ENCODE measurements around the gene CATSPERD. TPM values are rescaled to one million over a fixed set of nuclear protein-coding genes. Genes with fewer than 3 reads are reported as not detected.

Gene CATSPERD
- total and polyA plus RNA-seq, 2 of the 4 experiments (the other 2 are of a cell fraction), result not detected

DNA sequence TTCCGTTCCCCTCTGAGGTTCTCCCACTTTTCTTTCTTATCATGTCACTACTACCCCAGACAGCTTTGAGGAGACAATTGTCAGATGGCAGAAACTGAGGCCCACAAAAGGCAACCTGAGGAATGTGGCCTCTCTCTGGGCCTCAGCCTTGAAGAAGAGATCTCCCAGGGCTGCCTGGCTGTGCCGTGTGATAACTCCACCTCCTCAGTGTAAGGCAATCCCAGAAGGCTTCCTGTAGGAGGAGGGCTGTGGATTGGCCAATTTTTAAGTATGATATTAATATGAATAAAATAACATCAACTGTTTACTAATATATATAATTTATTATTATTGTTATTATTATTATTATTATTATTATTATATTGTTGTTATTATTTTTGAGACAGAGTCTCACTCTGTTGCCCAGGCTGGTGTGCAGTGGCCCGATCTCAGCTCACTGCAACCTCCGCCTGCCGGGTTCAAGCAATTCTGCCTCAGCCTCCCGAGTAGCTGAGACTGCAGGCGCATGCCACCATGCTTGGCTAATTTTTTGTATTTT lies 75.0 kb downstream of the CATSPERD start:
- no peak overlapping the region for H2AK5ac ChIP-seq (ENCODE audit: low read depth, low read length)
- no peak overlapping the region for H2BK5ac ChIP-seq (ENCODE audit: low read depth, low read length, poor library complexity, severe bottlenecking)
- H3K4ac ChIP-seq (ENCODE audit: low read depth, low read length), result no peak overlapping the region
- H4K20me1 ChIP-seq (ENCODE audit: insufficient read depth, low read length), result no peaks in the 10 kb centered on the region
- no peak for TF ChIP-seq NFE2L2 (IDR thresholded peaks at IDR 0.05; ENCODE audit: low read depth, low read length)
- TF ChIP-seq CHD1 (IDR thresholded peaks at IDR 0.05; ENCODE audit: low read depth, low read length), result no peak
- no peak for TF ChIP-seq MAFK (IDR thresholded peaks at IDR 0.05; ENCODE audit: low read depth, low read length)
- no peak for TF ChIP-seq FOS (IDR thresholded peaks at IDR 0.05; ENCODE audit: low read depth, low read length)
- TF ChIP-seq, protein P1, sequence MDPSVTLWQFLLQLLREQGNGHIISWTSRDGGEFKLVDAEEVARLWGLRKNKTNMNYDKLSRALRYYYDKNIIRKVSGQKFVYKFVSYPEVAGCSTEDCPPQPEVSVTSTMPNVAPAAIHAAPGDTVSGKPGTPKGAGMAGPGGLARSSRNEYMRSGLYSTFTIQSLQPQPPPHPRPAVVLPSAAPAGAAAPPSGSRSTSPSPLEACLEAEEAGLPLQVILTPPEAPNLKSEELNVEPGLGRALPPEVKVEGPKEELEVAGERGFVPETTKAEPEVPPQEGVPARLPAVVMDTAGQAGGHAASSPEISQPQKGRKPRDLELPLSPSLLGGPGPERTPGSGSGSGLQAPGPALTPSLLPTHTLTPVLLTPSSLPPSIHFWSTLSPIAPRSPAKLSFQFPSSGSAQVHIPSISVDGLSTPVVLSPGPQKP (IDR thresholded peaks at IDR 0.05; ENCODE audit: borderline replicate concordance, low read depth, low read length), result no peak
- no peak for TF ChIP-seq SMC3 (IDR thresholded peaks at IDR 0.05; ENCODE audit: low read depth, low read length)
- no peak for TF ChIP-seq MXI1 (IDR thresholded peaks at IDR 0.05; ENCODE audit: borderline replicate concordance, low read depth, low read length)
- TF ChIP-seq RAD21 (IDR thresholded peaks at IDR 0.05; ENCODE audit: low read length), result no peak
- TF ChIP-seq MAZ (IDR thresholded peaks at IDR 0.05; ENCODE audit: borderline replicate concordance, low read depth, low read length), result no peak
- TF ChIP-seq RFX5 (IDR thresholded peaks at IDR 0.05; ENCODE audit: low read depth, low read length), result no peak
- TF ChIP-seq, protein P2, sequence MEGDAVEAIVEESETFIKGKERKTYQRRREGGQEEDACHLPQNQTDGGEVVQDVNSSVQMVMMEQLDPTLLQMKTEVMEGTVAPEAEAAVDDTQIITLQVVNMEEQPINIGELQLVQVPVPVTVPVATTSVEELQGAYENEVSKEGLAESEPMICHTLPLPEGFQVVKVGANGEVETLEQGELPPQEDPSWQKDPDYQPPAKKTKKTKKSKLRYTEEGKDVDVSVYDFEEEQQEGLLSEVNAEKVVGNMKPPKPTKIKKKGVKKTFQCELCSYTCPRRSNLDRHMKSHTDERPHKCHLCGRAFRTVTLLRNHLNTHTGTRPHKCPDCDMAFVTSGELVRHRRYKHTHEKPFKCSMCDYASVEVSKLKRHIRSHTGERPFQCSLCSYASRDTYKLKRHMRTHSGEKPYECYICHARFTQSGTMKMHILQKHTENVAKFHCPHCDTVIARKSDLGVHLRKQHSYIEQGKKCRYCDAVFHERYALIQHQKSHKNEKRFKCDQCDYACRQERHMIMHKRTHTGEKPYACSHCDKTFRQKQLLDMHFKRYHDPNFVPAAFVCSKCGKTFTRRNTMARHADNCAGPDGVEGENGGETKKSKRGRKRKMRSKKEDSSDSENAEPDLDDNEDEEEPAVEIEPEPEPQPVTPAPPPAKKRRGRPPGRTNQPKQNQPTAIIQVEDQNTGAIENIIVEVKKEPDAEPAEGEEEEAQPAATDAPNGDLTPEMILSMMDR (conservative IDR thresholded peaks at IDR 0.05; ENCODE audit: low read depth, low read length), result no peak
- TF ChIP-seq, protein P3, sequence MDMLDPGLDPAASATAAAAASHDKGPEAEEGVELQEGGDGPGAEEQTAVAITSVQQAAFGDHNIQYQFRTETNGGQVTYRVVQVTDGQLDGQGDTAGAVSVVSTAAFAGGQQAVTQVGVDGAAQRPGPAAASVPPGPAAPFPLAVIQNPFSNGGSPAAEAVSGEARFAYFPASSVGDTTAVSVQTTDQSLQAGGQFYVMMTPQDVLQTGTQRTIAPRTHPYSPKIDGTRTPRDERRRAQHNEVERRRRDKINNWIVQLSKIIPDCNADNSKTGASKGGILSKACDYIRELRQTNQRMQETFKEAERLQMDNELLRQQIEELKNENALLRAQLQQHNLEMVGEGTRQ (IDR thresholded peaks at IDR 0.05; ENCODE audit: low read depth, low read length), result no peak
- TF ChIP-seq BHLHE40 (IDR thresholded peaks at IDR 0.05; ENCODE audit: low read depth, low read length), result no peak
- TF ChIP-seq POLR2A (IDR thresholded peaks at IDR 0.05; ENCODE audit: low read depth, low read length), result no peak
- no peak for TF ChIP-seq CEBPB (IDR thresholded peaks at IDR 0.05; ENCODE audit: low read depth, low read length)
- no peak for TF ChIP-seq RCOR1 (IDR thresholded peaks at IDR 0.05; ENCODE audit: insufficient replicate concordance, low read length)
- no peak overlapping the region for H2AK9ac ChIP-seq (replicated peaks; ENCODE audit: low read depth, low read length, poor library complexity)
- intact Hi-C loops (cut with micrococcal nuclease) (loop anchor here (10.0 kb wide), 1 partner anchor 659 kb away; the partner anchor contains the start of gene SLC25A23), in situ Hi-C loops (cut with MboI; ENCODE audit: low sequenced_read_pairs) (no loop called here), dilution Hi-C loops (cut with HindIII; ENCODE audit: low sequenced_read_pairs, unreplicated experiment) (no loop called here)
- no peak overlapping the region for H3K23ac ChIP-seq (ENCODE audit: low read depth, low read length)
- peaks cover 11% of the 10 kb centered on the region; the same call in 1 of the 2 replicates for H3K27me3 ChIP-seq (ENCODE audit: control insufficient read depth, insufficient read depth, low read length)
- CTCF ChIA-PET, result interaction anchor here (2.6 kb wide), 1 partner anchor 8 kb away, joined by 8 read pairs; no protein-coding TSS in a partner anchor
- BruUV-seq (replicated peaks), result no TSS peak
- WGBS, 2 experiments (ENCODE audit: extremely low coverage in 2 of 2, insufficient read length in 1 of 2), result 92% methylated on average over 4 of the region's 7 CpGs; no CpG with 5 or more reads in 1 of the 2 experiments
- H4K8ac ChIP-seq (ENCODE audit: low read depth in 2 of 2, low read length in 2 of 2), result no peak overlapping the region
- H3K9me1 ChIP-seq (ENCODE audit: insufficient read depth, low read length), result no peaks in the 10 kb centered on the region
- H3K36me3 ChIP-seq (ENCODE audit: control insufficient read depth, insufficient read depth, low read length), result no peaks in the 10 kb centered on the region
- H3K27ac ChIP-seq (ENCODE audit: insufficient read depth, low read length), result no peak overlapping the region
- H2BK120ac ChIP-seq (ENCODE audit: low read depth, low read length), result no peak overlapping the region
- ATAC-seq (ENCODE audit: low read depth) (no peak), DNase-seq (no peak)
- H3K79me1 ChIP-seq (ENCODE audit: low read depth in 1 of 2, low read length in 2 of 2), result no peaks in the 10 kb centered on the region; a peak in 1 of 4 replicates
- no peak overlapping the region for H3K4me3 ChIP-seq (ENCODE audit: insufficient read depth, low read depth, low read length)
- H3K4me2 ChIP-seq (ENCODE audit: low read depth, low read length), result no peak overlapping the region
- POLR2A ChIA-PET (ENCODE audit: unreplicated experiment), result no interaction called here
- no peak overlapping the region for H3K56ac ChIP-seq (ENCODE audit: extremely low read depth, insufficient read depth, low read length)
- H3K9me3 ChIP-seq (ENCODE audit: control insufficient read depth, insufficient read depth, low read length), result no peaks in the 10 kb centered on the region
- no peak overlapping the region for H2BK20ac ChIP-seq (ENCODE audit: low read depth, low read length)
- no peak overlapping the region for H3K18ac ChIP-seq (ENCODE audit: low read depth, low read length)
- no peak overlapping the region for H2BK15ac ChIP-seq (ENCODE audit: low read depth, low read length)
- H4K5ac ChIP-seq (ENCODE audit: low read depth, low read length), result no peak overlapping the region
- no peak overlapping the region for H2AFZ ChIP-seq (replicated peaks; ENCODE audit: low read length, poor library complexity)
- no peak overlapping the region for H3K14ac ChIP-seq (replicated peaks; ENCODE audit: low read depth, low read length)
- no peaks in the 10 kb centered on the region; the same call in 1 of the 2 replicates for H3K4me1 ChIP-seq (ENCODE audit: control insufficient read depth, insufficient read depth, low read length)
- no peak overlapping the region for H4K91ac ChIP-seq (ENCODE audit: insufficient read depth, low read depth, low read length)
- H3K9ac ChIP-seq (ENCODE audit: low read depth, low read length), result no peak overlapping the region
